Progenitor cell of endocrine pancreas (in vitro differentiated cells): Measurements from ENCODE around the gene C11orf97. TPM values are rescaled to one million over a fixed set of nuclear protein-coding genes. Genes with fewer than 3 reads are reported as not detected.

ENCODE experiments used
- DNase-seq: peaks from one replicate; pipeline ENCODE4 v3.0.0; 2021; ENCODE audit warnings: low spot score; ENCODE audit not compliant: unreplicated experiment
- H3K27ac Mint-ChIP-seq: 2 replicates; pipeline ENCODE4 v1.8.0; 2021; ENCODE audit warnings: mild to moderate bottlenecking, moderate library complexity, mixed read lengths
- H3K27me3 Mint-ChIP-seq: 2 replicates; pipeline ENCODE4 v1.8.0; 2021; ENCODE audit warnings: mixed read lengths
- H3K36me3 Mint-ChIP-seq: 2 replicates; pipeline ENCODE4 v1.8.0; 2022; ENCODE audit warnings: mixed read lengths; ENCODE audit not compliant: insufficient read depth
- H3K4me1 Mint-ChIP-seq: 2 replicates; pipeline ENCODE4 v1.8.0; 2021; ENCODE audit warnings: low read depth, mixed read lengths
- H3K4me3 Mint-ChIP-seq: 2 replicates; pipeline ENCODE4 v1.8.0; 2021; ENCODE audit warnings: low read depth, mild to moderate bottlenecking, moderate library complexity, mixed read lengths
- H3K9me3 Mint-ChIP-seq: 2 replicates; pipeline ENCODE4 v1.8.0; 2021; ENCODE audit warnings: low read depth, mixed read lengths
- long read RNA-seq: library from polyadenylated mRNA; unstranded; transcript quantifications from one replicate; pipeline ENCODE4 v2.0.0, GENCODE V29; 2020
- total RNA-seq: library from RNA; stranded (reverse); gene quantifications from 2 replicates; pipeline ENCODE4 v1.2.1, GENCODE V29; 2021
- TF ChIP-seq, protein P1 (sequence below): fragments of 200-600 bp; sonication (generic); IDR thresholded peaks from one replicate; pipeline ENCODE4 v1.5.0; 2021; ENCODE audit warnings: antibody characterized with exemption, mild to moderate bottlenecking; ENCODE audit not compliant: unreplicated experiment

C11orf97 gene
- total RNA-seq = not detected in 2 replicates
- long read RNA-seq = 0 reads

GRCh38 chr11:94511932-94512781, at the start of gene C11orf97:
TSS of gene C11orf97 (plus strand) at chr11:94512461. CDS start at chr11:94512529, 68 bp downstream.
- no peaks in the 10 kb centered on the region for H3K9me3 Mint-ChIP-seq
- peaks cover 63% of the 10 kb centered on the region for H3K27me3 Mint-ChIP-seq
- H3K27ac Mint-ChIP-seq = no peak within 1 kb of the TSS
- H3K4me1 Mint-ChIP-seq = peaks cover 5% of the 10 kb centered on the region
- TF ChIP-seq, protein P1, sequence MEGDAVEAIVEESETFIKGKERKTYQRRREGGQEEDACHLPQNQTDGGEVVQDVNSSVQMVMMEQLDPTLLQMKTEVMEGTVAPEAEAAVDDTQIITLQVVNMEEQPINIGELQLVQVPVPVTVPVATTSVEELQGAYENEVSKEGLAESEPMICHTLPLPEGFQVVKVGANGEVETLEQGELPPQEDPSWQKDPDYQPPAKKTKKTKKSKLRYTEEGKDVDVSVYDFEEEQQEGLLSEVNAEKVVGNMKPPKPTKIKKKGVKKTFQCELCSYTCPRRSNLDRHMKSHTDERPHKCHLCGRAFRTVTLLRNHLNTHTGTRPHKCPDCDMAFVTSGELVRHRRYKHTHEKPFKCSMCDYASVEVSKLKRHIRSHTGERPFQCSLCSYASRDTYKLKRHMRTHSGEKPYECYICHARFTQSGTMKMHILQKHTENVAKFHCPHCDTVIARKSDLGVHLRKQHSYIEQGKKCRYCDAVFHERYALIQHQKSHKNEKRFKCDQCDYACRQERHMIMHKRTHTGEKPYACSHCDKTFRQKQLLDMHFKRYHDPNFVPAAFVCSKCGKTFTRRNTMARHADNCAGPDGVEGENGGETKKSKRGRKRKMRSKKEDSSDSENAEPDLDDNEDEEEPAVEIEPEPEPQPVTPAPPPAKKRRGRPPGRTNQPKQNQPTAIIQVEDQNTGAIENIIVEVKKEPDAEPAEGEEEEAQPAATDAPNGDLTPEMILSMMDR = peak; percentile 9
- no peaks in the 10 kb centered on the region for H3K36me3 Mint-ChIP-seq
- DNase-seq = peak; percentile 37
- peak within 1 kb of the TSS; percentile 73 for H3K4me3 Mint-ChIP-seq

DNA sequence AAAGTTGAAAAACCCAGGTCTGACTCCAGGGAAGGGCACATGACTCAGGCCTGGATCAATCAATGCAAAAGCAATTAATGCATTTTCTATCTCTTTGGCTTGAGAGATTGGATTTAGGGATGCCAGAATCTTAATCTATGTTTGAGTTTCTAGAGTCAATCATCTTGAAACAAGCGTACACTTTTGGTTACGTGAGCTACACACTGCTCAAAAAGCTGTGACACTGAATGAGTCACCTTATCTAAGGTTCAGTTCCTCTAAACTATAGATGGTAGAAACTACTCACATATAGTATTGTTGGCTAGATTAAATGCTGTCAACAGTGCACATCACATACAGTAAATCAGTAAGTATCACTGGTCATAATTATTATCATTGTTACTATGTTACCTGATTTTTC, 42.8 kb upstream of the C11orf97 start:
- Mint-ChIP-seq H3K27ac (peak overlapping the region; percentile 40), H3K36me3 (peaks cover 14% of the 10 kb centered on the region)

GRCh38 chr11:94472916-94473799, 39.1 kb upstream of the C11orf97 start:
- Mint-ChIP-seq H3K4me3 (no peak overlapping the region), H3K27me3 (no peaks in the 10 kb centered on the region), H3K4me1 (peaks cover 11% of the 10 kb centered on the region), H3K27ac (no peak overlapping the region), H3K9me3 (no peaks in the 10 kb centered on the region), H3K36me3 (peaks cover 7% of the 10 kb centered on the region)
- no peak for DNase-seq
- TF ChIP-seq, protein P1 = no peak

More for the DNA sequence above, 42.8 kb upstream of the C11orf97 start:
- TF ChIP-seq, protein P1 = no peak
- DNase-seq = no peak
- no peak overlapping the region for H3K4me3 Mint-ChIP-seq
- no peaks in the 10 kb centered on the region for H3K9me3 Mint-ChIP-seq
- H3K4me1 Mint-ChIP-seq = peaks cover 12% of the 10 kb centered on the region
- no peaks in the 10 kb centered on the region for H3K27me3 Mint-ChIP-seq

DNA sequence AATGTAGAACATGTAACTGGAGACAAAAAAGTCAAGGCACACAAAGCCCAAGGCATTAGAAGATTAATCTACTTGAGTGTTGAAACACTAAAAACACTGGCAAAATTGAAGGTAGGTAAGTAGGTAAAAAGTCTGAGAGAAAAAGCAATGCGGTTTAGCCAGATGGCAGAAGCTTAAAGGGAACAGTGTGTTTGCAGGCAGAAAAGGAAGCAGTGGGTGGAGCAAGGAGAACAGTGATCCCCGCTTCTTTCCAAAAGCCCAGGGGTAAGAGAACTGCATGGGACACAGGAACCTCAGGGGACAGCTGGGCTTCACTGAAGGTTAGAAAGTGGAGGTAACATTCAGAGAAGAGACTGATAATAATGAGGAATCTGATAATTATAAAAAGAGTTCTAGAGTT, 34.6 kb upstream of the C11orf97 start:
- no peaks in the 10 kb centered on the region for H3K27me3 Mint-ChIP-seq
- H3K4me3 Mint-ChIP-seq = no peak overlapping the region
- no peaks in the 10 kb centered on the region for H3K9me3 Mint-ChIP-seq
- DNase-seq = no peak
- H3K36me3 Mint-ChIP-seq = peaks cover 17% of the 10 kb centered on the region
- no peak overlapping the region for H3K27ac Mint-ChIP-seq
- no peaks in the 10 kb centered on the region for H3K4me1 Mint-ChIP-seq
- TF ChIP-seq, protein P1 = no peak

- H3K27me3 Mint-ChIP-seq = no peaks in the 10 kb centered on the region
- no peak overlapping the region for H3K27ac Mint-ChIP-seq
- H3K36me3 Mint-ChIP-seq = peaks cover 24% of the 10 kb centered on the region
- no peak for DNase-seq
- H3K4me3 Mint-ChIP-seq = no peak overlapping the region
- no peaks in the 10 kb centered on the region for H3K9me3 Mint-ChIP-seq
- no peaks in the 10 kb centered on the region for H3K4me1 Mint-ChIP-seq
- TF ChIP-seq, protein P1 = no peak
Observed at GRCh38 chr11:94481342-94481741, 30.9 kb upstream of the C11orf97 start.
